ENCODE results near the gene FOXS1. TPM values are rescaled to one million over a fixed set of nuclear protein-coding genes. Genes with fewer than 3 reads are reported as not detected.

Gene FOXS1
- total RNA-seq, 1 experiment from 2014 or later, result 0.22 TPM

GRCh38 chr20:31866221-31866620 is 20.8 kb upstream of the FOXS1 start:
- no peak overlapping the region for H3K18ac ChIP-seq (ENCODE audit: insufficient read length, low read depth, low read length)
- H3K9me3 ChIP-seq (ENCODE audit: control insufficient read depth, low read depth, low read length), result no peaks in the 10 kb centered on the region
- H2AFZ ChIP-seq (ENCODE audit: low read length), result no peak overlapping the region
- H2BK120ac ChIP-seq (ENCODE audit: low read depth, low read length, poor library complexity, severe bottlenecking), result no peak overlapping the region
- H3K27me3 Mint-ChIP-seq (ENCODE audit: low read depth), result peaks cover 56% of the 10 kb centered on the region
- peaks cover 30 to 45% of the 10 kb centered on the region in 2 experiments for H3K4me1 Mint-ChIP-seq
- H3K4me2 ChIP-seq (ENCODE audit: insufficient read depth, insufficient read length, low read length), result no peak overlapping the region
- no peak overlapping the region for H3K4me3 Mint-ChIP-seq
- no peak overlapping the region for H3K27ac Mint-ChIP-seq
- no peak overlapping the region for H2BK5ac ChIP-seq (ENCODE audit: insufficient read length, low read length)
- no peak for TF ChIP-seq CTCF (conservative IDR thresholded peaks at IDR 0.05)
- H3K23ac ChIP-seq (ENCODE audit: insufficient read length, low read depth, low read length), result no peak overlapping the region
- no peak overlapping the region for H3K14ac ChIP-seq (ENCODE audit: insufficient read depth, low read length)
- H3K27ac ChIP-seq (ENCODE audit: insufficient read length, low read depth, low read length), result no peak overlapping the region
- WGBS (ENCODE audit: extremely low coverage, insufficient read length, low lambda C conversion rate), result no CpG with 5 or more reads among the region's 3 CpGs
- no peaks in the 10 kb centered on the region; a peak in 1 of 7 replicates for H3K36me3 Mint-ChIP-seq (ENCODE audit: insufficient read depth in 1 of 3, low read depth in 3 of 3)
- no peak overlapping the region for H2AK5ac ChIP-seq (ENCODE audit: insufficient read length, low read length)
- peaks cover 3% of the 10 kb centered on the region; the same call in 1 of the 2 replicates for H3K4me1 ChIP-seq (ENCODE audit: insufficient read depth, low read length)
- H3K79me2 ChIP-seq (ENCODE audit: insufficient read depth, low read length), result no peaks in the 10 kb centered on the region
- H3T11ph ChIP-seq (ENCODE audit: low read length), result no peak overlapping the region
- no peaks in the 10 kb centered on the region for H3K79me1 ChIP-seq (ENCODE audit: insufficient read depth, low read depth, low read length, poor library complexity, severe bottlenecking)
- H2BK20ac ChIP-seq (ENCODE audit: low read depth, low read length, poor library complexity, severe bottlenecking), result no peak overlapping the region
- H2BK15ac ChIP-seq (ENCODE audit: low read depth, low read length), result no peak overlapping the region
- no peak overlapping the region for H3K9ac ChIP-seq (ENCODE audit: extremely low read depth, insufficient read length, low read length)
- no peaks in the 10 kb centered on the region for H4K20me1 ChIP-seq (ENCODE audit: control insufficient read depth, insufficient read depth, insufficient read length)
- DNase-seq, result no peak
- H4K8ac ChIP-seq (replicated peaks; ENCODE audit: insufficient read length, low read depth, low read length), result no peak overlapping the region
- no peaks in the 10 kb centered on the region for H3K9me3 Mint-ChIP-seq
- H4K91ac ChIP-seq (ENCODE audit: insufficient read length, low read depth, low read length), result no peak overlapping the region
- peaks cover 17% of the 10 kb centered on the region for H3K23me2 ChIP-seq (ENCODE audit: insufficient read length, low read depth, low read length, poor library complexity, severe bottlenecking)
- H3K27me3 ChIP-seq (ENCODE audit: insufficient read depth, low read length), result peaks cover 15% of the 10 kb centered on the region; the same call in 1 of the 2 replicates
- no peak overlapping the region for H3K4ac ChIP-seq (ENCODE audit: low read depth, low read length)
- H4K5ac ChIP-seq (ENCODE audit: insufficient read length, low read depth, low read length), result no peak overlapping the region
- no peak overlapping the region for H2BK12ac ChIP-seq (ENCODE audit: insufficient read length, low read depth, low read length)
- H3K56ac ChIP-seq (ENCODE audit: insufficient read length, low read depth, low read length), result no peak overlapping the region
